GM21390 (cell line): ENCODE measurements around the gene ME2.
A peak's percentile ranks its signal among the peaks of the same experiment; 100 is the strongest.
"Not testable (repeated sequence)": the region's sequence is repeated elsewhere in the genome, so short reads cannot be mapped to it uniquely, and the experiment has no call there.

ENCODE experiments used
- ATAC-seq: cut with Tn5 transposase; IDR thresholded peaks from one replicate; pipeline ENCODE4 v1.9.1; 2021; ENCODE audit not compliant: unreplicated experiment

Gene ME2

GRCh38 chr18:50911006-50911405 lies 32.1 kb downstream of the ME2 start:
- ATAC-seq, result no peak

- ATAC-seq, result no peak
These were observed 38.1 kb downstream of the ME2 start for GRCh38 chr18:50917021-50917420.

- no peak for ATAC-seq
These were observed 39.2 kb downstream of the ME2 start for GRCh38 chr18:50918153-50918552.

GRCh38 chr18:50924372-50924771 lies 45.5 kb downstream of the ME2 start:
- ATAC-seq, result no peak

GRCh38 chr18:50926521-50926920 lies 47.6 kb downstream of the ME2 start:
- ATAC-seq, result no peak

- no peak for ATAC-seq
These were observed 49.6 kb downstream of the ME2 start for GRCh38 chr18:50928551-50928950.

GRCh38 chr18:50933684-50934083 lies 54.8 kb downstream of the ME2 start:
- ATAC-seq, result no peak

- ATAC-seq, result no peak
These were observed 55.8 kb downstream of the ME2 start for GRCh38 chr18:50934545-50935211.

- ATAC-seq, result no peak
These were observed 56.7 kb downstream of the ME2 start for GRCh38 chr18:50935493-50936191.

- no peak for ATAC-seq
These were observed 58.3 kb downstream of the ME2 start for GRCh38 chr18:50937183-50937582.

GRCh38 chr18:50938912-50939311 lies 60.0 kb downstream of the ME2 start:
- no peak for ATAC-seq

- no peak for ATAC-seq
These were observed 65.5 kb downstream of the ME2 start for GRCh38 chr18:50944245-50944932.

- not testable (repeated sequence) for ATAC-seq
These were observed 67.0 kb downstream of the ME2 start for GRCh38 chr18:50945918-50946317.

- no peak for ATAC-seq
These were observed 69.0 kb downstream of the ME2 start for GRCh38 chr18:50947899-50948298.

- no peak for ATAC-seq
These were observed 70.3 kb downstream of the ME2 start for GRCh38 chr18:50949185-50949584.

- ATAC-seq, result no peak
These were observed 71.7 kb downstream of the ME2 start for GRCh38 chr18:50950626-50951025.

GRCh38 chr18:50953822-50954221 lies 74.9 kb downstream of the ME2 start:
- ATAC-seq, result no peak

GRCh38 chr18:50955253-50955652 lies 76.3 kb downstream of the ME2 start:
- ATAC-seq, result no peak

GRCh38 chr18:50956116-50956515 lies 77.2 kb downstream of the ME2 start:
- no peak for ATAC-seq

GRCh38 chr18:50961974-50962373 lies 83.1 kb downstream of the ME2 start:
- ATAC-seq, result no peak

GRCh38 chr18:50967714-50968661 lies 89.1 kb downstream of the ME2 start, which contains the start of gene ELAC1:
Gene ELAC1 (plus strand): TSS chr18:50968040. CDS start chr18:50974405, 6,365 bp downstream.
- ATAC-seq, result peak; percentile 94
